Ishikawa (cell line): ENCODE results near the gene FGD6.

ENCODE experiments used
- CEBPB ChIP-seq: IDR thresholded peaks from 2 replicates; pipeline ENCODE4 v1.6.1; 2012
- CREB1 ChIP-seq: IDR thresholded peaks from 2 replicates; pipeline ENCODE4 v1.6.1; 2012; ENCODE audit warnings: low read depth
- EGR1 ChIP-seq: IDR thresholded peaks from 2 replicates; pipeline ENCODE4 v1.6.1; 2012
- EP300 ChIP-seq: IDR thresholded peaks from 2 replicates; pipeline ENCODE4 v1.6.1; 2012; ENCODE audit warnings: borderline replicate concordance
- FOXM1 ChIP-seq: IDR thresholded peaks from 2 replicates; pipeline ENCODE4 v1.6.1; 2012; ENCODE audit warnings: low read depth, borderline replicate concordance
- NFIC ChIP-seq: IDR thresholded peaks from 2 replicates; pipeline ENCODE4 v1.6.1; 2012
- RAD21 ChIP-seq: IDR thresholded peaks from 2 replicates; pipeline ENCODE4 v1.6.1; 2012; ENCODE audit warnings: low read depth
- TAF1 ChIP-seq: IDR thresholded peaks from 2 replicates; pipeline ENCODE4 v1.6.1; 2012; ENCODE audit warnings: low read depth, mild to moderate bottlenecking
- TCF12 ChIP-seq: IDR thresholded peaks from 2 replicates; pipeline ENCODE4 v1.6.1; 2012; ENCODE audit warnings: low read depth
- YY1 ChIP-seq: IDR thresholded peaks from 2 replicates; pipeline ENCODE4 v1.6.1; 2012; ENCODE audit warnings: low read depth
- TF ChIP-seq, protein P1 (sequence below): IDR thresholded peaks from 2 replicates; pipeline ENCODE4 v1.6.1; 2012; ENCODE audit warnings: low read depth, mild to moderate bottlenecking
- TF ChIP-seq, protein P2 (sequence below): IDR thresholded peaks from 2 replicates; pipeline ENCODE4 v1.6.1; 2012

DNA sequence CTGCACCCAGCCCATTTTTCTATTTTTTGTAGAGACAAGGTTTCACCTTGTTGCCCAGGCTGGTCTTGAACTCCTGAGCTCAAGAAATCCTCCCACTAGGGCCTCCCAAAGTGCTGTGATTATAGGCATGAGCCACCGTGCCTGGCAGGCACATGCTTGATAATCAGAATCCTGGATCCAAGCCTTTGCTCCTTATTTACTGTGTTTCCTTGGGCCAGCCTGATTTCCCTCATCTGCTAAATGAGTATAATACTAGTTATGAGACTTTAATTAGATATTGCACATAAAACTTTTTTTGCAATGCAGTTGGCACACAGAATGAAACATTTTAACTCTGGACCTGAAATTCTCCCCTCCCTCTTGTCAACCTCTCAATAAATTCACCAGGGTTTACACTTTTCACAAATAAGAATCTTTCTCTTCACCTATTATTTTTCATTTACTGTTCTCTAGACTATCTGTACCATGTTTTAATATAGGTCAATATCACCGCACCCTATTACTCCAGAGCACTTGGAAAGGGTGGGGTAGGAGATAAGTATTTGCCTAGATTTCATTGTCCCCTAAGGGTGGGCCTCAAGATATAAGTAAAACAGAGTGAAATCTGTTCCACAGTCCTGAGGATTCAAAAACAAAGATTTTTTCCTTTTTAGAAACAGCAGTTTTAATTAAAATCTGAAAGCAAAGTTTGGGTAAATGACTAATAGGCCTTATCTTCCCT, 74.7 kb downstream of the FGD6 start:
- no peak for TF ChIP-seq CEBPB
- TF ChIP-seq, protein P1, sequence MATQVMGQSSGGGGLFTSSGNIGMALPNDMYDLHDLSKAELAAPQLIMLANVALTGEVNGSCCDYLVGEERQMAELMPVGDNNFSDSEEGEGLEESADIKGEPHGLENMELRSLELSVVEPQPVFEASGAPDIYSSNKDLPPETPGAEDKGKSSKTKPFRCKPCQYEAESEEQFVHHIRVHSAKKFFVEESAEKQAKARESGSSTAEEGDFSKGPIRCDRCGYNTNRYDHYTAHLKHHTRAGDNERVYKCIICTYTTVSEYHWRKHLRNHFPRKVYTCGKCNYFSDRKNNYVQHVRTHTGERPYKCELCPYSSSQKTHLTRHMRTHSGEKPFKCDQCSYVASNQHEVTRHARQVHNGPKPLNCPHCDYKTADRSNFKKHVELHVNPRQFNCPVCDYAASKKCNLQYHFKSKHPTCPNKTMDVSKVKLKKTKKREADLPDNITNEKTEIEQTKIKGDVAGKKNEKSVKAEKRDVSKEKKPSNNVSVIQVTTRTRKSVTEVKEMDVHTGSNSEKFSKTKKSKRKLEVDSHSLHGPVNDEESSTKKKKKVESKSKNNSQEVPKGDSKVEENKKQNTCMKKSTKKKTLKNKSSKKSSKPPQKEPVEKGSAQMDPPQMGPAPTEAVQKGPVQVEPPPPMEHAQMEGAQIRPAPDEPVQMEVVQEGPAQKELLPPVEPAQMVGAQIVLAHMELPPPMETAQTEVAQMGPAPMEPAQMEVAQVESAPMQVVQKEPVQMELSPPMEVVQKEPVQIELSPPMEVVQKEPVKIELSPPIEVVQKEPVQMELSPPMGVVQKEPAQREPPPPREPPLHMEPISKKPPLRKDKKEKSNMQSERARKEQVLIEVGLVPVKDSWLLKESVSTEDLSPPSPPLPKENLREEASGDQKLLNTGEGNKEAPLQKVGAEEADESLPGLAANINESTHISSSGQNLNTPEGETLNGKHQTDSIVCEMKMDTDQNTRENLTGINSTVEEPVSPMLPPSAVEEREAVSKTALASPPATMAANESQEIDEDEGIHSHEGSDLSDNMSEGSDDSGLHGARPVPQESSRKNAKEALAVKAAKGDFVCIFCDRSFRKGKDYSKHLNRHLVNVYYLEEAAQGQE, result no peak
- no peak for TF ChIP-seq TCF12
- no peak for TF ChIP-seq EP300
- no peak for TF ChIP-seq RAD21
- TF ChIP-seq CREB1, result no peak
- no peak for TF ChIP-seq FOXM1
- no peak for TF ChIP-seq EGR1
- TF ChIP-seq, protein P2, sequence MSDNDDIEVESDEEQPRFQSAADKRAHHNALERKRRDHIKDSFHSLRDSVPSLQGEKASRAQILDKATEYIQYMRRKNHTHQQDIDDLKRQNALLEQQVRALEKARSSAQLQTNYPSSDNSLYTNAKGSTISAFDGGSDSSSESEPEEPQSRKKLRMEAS, result no peak
- no peak for TF ChIP-seq YY1
- TF ChIP-seq NFIC, result no peak
- no peak for TF ChIP-seq TAF1
